ENCODE results near the gene TOR4A.

Gene TOR4A

GRCh38 chr9:137310189-137311052 lies 32.9 kb downstream of the TOR4A start:
- TF ChIP-seq, protein P1, sequence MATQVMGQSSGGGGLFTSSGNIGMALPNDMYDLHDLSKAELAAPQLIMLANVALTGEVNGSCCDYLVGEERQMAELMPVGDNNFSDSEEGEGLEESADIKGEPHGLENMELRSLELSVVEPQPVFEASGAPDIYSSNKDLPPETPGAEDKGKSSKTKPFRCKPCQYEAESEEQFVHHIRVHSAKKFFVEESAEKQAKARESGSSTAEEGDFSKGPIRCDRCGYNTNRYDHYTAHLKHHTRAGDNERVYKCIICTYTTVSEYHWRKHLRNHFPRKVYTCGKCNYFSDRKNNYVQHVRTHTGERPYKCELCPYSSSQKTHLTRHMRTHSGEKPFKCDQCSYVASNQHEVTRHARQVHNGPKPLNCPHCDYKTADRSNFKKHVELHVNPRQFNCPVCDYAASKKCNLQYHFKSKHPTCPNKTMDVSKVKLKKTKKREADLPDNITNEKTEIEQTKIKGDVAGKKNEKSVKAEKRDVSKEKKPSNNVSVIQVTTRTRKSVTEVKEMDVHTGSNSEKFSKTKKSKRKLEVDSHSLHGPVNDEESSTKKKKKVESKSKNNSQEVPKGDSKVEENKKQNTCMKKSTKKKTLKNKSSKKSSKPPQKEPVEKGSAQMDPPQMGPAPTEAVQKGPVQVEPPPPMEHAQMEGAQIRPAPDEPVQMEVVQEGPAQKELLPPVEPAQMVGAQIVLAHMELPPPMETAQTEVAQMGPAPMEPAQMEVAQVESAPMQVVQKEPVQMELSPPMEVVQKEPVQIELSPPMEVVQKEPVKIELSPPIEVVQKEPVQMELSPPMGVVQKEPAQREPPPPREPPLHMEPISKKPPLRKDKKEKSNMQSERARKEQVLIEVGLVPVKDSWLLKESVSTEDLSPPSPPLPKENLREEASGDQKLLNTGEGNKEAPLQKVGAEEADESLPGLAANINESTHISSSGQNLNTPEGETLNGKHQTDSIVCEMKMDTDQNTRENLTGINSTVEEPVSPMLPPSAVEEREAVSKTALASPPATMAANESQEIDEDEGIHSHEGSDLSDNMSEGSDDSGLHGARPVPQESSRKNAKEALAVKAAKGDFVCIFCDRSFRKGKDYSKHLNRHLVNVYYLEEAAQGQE (IDR thresholded peaks at IDR 0.05; ENCODE audit: insufficient read depth in 1 of 2, low read depth in 2 of 2, low read length in 2 of 2): no peak
- TF ChIP-seq SIN3A (IDR thresholded peaks at IDR 0.05; ENCODE audit: borderline replicate concordance, insufficient read depth, low read length): no peak
- TF ChIP-seq POLR2AphosphoS5 (IDR thresholded peaks at IDR 0.05; ENCODE audit: low read depth, low read length): no peak
- TF ChIP-seq TAF1 (IDR thresholded peaks at IDR 0.05; ENCODE audit: borderline replicate concordance, insufficient read depth, low read length): no peak

- TF ChIP-seq POLR2AphosphoS5 (IDR thresholded peaks at IDR 0.05; ENCODE audit: low read depth, low read length) (no peak), TAF1 (IDR thresholded peaks at IDR 0.05; ENCODE audit: borderline replicate concordance, insufficient read depth, low read length) (no peak)
- TF ChIP-seq, protein P1 (IDR thresholded peaks at IDR 0.05; ENCODE audit: insufficient read depth in 1 of 2, low read depth in 2 of 2, low read length in 2 of 2): no peak
These were observed 33.9 kb downstream of the TOR4A start for GRCh38 chr9:137311171-137311985.

DNA sequence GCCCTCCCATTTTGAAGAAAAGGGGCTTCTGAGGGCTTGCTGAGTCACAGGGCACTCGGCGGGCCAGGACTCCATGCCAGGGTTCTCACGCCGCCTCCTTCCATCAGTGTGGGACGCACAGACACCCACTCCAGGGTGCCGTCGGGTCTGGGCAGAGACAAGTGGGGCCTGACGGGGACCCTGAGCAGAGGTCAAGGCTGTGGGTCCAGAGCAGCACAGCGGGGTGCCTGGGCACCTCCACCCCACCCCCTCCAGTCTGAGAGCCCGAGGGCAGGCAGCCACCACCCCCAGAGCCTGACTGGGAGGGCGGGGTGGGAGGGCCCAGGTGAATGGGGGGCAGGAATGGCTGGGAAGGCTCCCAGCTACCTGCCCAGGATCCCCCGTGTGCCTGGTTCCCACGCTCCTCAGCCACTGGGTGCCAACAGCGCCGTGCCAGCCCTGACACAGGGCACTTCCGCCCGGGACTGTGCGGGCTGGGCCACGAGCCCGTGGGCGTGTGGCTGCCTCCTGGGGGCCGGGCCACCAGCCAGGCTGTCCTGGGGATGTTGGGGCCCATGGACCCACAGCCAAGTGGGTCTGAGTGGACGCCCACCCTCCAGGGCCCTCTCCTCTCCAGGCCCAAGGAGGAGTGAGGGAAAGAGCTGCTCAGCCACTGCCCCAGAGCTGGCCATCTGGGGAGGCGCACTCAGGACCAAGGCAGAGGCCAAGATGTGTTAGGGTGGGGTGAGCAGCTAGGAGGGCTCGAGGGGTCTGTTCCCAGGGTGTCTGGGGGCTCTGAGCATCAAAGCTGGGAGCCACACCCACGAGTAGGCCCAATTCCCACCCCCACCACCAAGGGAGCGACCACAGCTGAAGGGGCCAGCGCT lies 34.7 kb downstream of the TOR4A start:
- TF ChIP-seq, protein P1 (IDR thresholded peaks at IDR 0.05; ENCODE audit: insufficient read depth in 1 of 2, low read depth in 2 of 2, low read length in 2 of 2): no peak
- TF ChIP-seq FOXP2 (optimal IDR thresholded peaks at IDR 0.05; ENCODE audit: borderline replicate concordance, extremely low read depth, extremely low read length, insufficient read depth): no peak
- no peak for TF ChIP-seq SIN3A (IDR thresholded peaks at IDR 0.05; ENCODE audit: borderline replicate concordance, insufficient read depth, low read length)
- TF ChIP-seq TAF1 (IDR thresholded peaks at IDR 0.05; ENCODE audit: borderline replicate concordance, insufficient read depth, low read length): no peak
- no peak for TF ChIP-seq POLR2AphosphoS5 (IDR thresholded peaks at IDR 0.05; ENCODE audit: low read depth, low read length)

GRCh38 chr9:137312852-137313325 lies 35.4 kb downstream of the TOR4A start:
- no peak for TF ChIP-seq FOXP2 (optimal IDR thresholded peaks at IDR 0.05; ENCODE audit: borderline replicate concordance, extremely low read depth, extremely low read length, insufficient read depth)
- TF ChIP-seq SIN3A (IDR thresholded peaks at IDR 0.05; ENCODE audit: borderline replicate concordance, insufficient read depth, low read length): no peak
- TF ChIP-seq TAF1 (IDR thresholded peaks at IDR 0.05; ENCODE audit: borderline replicate concordance, insufficient read depth, low read length): no peak
- TF ChIP-seq POLR2AphosphoS5 (IDR thresholded peaks at IDR 0.05; ENCODE audit: low read depth, low read length): no peak
- TF ChIP-seq, protein P1 (IDR thresholded peaks at IDR 0.05; ENCODE audit: insufficient read depth in 1 of 2, low read depth in 2 of 2, low read length in 2 of 2): no peak

Data from PFSK-1 (cell line).